MM.1S (cell line): ENCODE data around the gene PRR35.

Experiments used
- DNase-seq: peaks from one replicate; pipeline ENCODE4 v3.0.0-alpha.2; 2015
- H2AFZ ChIP-seq: fragments of 300-600 bp; sonication (generic); 2 replicates; pipeline ENCODE4 v1.6.0; 2016; ENCODE audit warnings: antibody characterized with exemption, low read length
- H3F3A ChIP-seq: fragments of 300-600 bp; sonication (generic); 2 replicates; pipeline ENCODE4 v1.6.1; 2016; ENCODE audit warnings: mild to moderate bottlenecking, antibody characterized with exemption, low read length, moderate library complexity, mixed read lengths; ENCODE audit not compliant: insufficient read depth
- H3K27ac ChIP-seq: fragments of 300-600 bp; sonication (generic); 2 replicates; pipeline ENCODE4 v1.5.1; 2016; ENCODE audit warnings: mild to moderate bottlenecking, low read length
- H3K27me3 ChIP-seq: fragments of 300-600 bp; sonication (generic); replicated peaks from 2 replicates; pipeline ENCODE4 v1.6.0; 2016; ENCODE audit warnings: low read length; ENCODE audit not compliant: insufficient read depth
- H3K36me3 ChIP-seq: fragments of 300-600 bp; sonication (generic); replicated peaks from 2 replicates; pipeline ENCODE4 v1.6.1; 2016; ENCODE audit warnings: mild to moderate bottlenecking, low read length, mixed read lengths; ENCODE audit not compliant: insufficient read depth
- H3K4me1 ChIP-seq: fragments of 300-600 bp; sonication (generic); 2 replicates; pipeline ENCODE4 v1.6.1; 2016; ENCODE audit warnings: low read length, mixed read lengths
- H3K4me2 ChIP-seq: fragments of 300-600 bp; sonication (generic); 2 replicates; pipeline ENCODE4 v1.6.0; 2016; ENCODE audit warnings: low read depth, low read length
- H3K4me3 ChIP-seq: fragments of 300-600 bp; sonication (generic); 2 replicates; pipeline ENCODE4 v1.5.1; 2016; ENCODE audit warnings: low read length, mixed read lengths
- H3K79me2 ChIP-seq: fragments of 300-600 bp; sonication (generic); 2 replicates; pipeline ENCODE4 v1.6.1; 2016; ENCODE audit warnings: mixed run types, low read length, mixed read lengths
- H3K9ac ChIP-seq: fragments of 300-600 bp; sonication (generic); 2 replicates; pipeline ENCODE4 v1.6.1; 2016; ENCODE audit warnings: low read length, mixed read lengths
- H3K9me2 ChIP-seq: fragments of 300-600 bp; sonication (generic); replicated peaks from 2 replicates; pipeline ENCODE4 v1.6.1; 2016; ENCODE audit warnings: mild to moderate bottlenecking, low read length, mixed read lengths; ENCODE audit not compliant: insufficient read depth
- H3K9me3 ChIP-seq: fragments of 300-600 bp; sonication (generic); replicated peaks from 2 replicates; pipeline ENCODE4 v1.6.1; 2016; ENCODE audit warnings: mild to moderate bottlenecking, low read length, mixed read lengths; ENCODE audit not compliant: insufficient read depth
- H4K20me1 ChIP-seq: fragments of 300-600 bp; sonication (generic); 2 replicates; pipeline ENCODE4 v1.6.1; 2016; ENCODE audit warnings: mild to moderate bottlenecking, low read length, moderate library complexity, mixed read lengths; ENCODE audit not compliant: insufficient read depth
- EZH2 ChIP-seq: fragments of 300-600 bp; sonication (generic); optimal IDR thresholded peaks from 2 replicates; pipeline ENCODE3; 2017; ENCODE audit warnings: low read depth, mild to moderate bottlenecking, antibody characterized with exemption, low read length, mixed read lengths
- EZH2phosphoT487 ChIP-seq: fragments of 300-600 bp; sonication (generic); IDR thresholded peaks from 2 replicates; pipeline ENCODE4 v1.6.1; 2018; ENCODE audit warnings: antibody characterized with exemption, low read length
- TF ChIP-seq, protein P1 (sequence below): fragments of 300-600 bp; sonication (generic); IDR thresholded peaks from 2 replicates; pipeline ENCODE4 v1.5.1; 2016; ENCODE audit warnings: antibody characterized with exemption, low read length, mixed read lengths

PRR35 gene

DNA sequence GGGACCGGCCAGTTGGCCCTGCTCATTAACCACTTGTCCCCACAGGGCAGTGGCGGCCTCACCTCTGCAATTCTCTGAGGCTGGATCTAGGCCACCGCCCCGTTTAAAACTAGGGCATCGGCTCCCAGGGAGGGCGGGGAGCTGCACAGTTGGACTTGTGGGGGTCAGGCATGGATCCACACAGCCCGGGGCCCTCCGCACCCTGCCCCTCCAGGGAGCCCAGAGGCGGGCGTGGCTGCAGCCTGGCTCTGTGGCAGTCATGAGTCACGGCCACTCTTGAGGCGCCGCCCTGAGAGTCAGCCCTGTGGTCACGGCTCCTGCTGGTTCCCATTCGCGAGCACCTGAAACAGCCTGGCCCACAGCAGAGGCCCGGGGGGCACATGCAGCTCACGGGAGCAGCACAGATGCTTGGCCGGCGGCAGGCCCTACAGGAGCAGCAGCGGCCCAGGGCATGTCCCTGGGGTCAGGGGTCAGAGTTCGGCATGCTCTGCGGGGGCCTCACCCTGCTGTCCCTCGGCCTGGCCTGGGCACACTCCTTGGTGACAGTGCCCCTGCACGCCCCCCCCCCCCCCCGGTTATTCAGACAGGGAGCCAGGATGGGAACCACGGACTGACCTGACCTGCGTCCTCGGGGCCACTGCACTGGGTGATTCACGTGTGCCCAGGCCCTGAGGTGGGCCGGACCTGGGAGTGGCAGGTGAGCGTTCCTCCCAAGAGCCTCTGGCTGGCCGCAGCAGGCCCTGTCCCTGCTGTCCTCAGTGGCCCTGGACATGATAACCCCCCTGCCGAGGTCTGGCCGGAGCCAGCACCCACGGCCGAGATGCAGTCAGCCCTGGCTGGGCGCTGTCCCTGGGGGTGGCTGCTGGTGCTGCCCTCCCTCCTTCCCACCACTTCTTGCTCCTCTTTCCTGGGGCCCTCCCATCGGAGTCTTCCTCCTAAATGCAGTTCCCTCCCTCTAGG, 24.5 kb upstream of the PRR35 start:
- H4K20me1 ChIP-seq, result no peaks in the 10 kb centered on the region
- H3K4me3 ChIP-seq, result no peak overlapping the region
- H3K27me3 ChIP-seq, result no peaks in the 10 kb centered on the region
- no peaks in the 10 kb centered on the region for H3K4me1 ChIP-seq
- TF ChIP-seq EZH2 (no peak), EZH2phosphoT487 (no peak)
- TF ChIP-seq, protein P1, sequence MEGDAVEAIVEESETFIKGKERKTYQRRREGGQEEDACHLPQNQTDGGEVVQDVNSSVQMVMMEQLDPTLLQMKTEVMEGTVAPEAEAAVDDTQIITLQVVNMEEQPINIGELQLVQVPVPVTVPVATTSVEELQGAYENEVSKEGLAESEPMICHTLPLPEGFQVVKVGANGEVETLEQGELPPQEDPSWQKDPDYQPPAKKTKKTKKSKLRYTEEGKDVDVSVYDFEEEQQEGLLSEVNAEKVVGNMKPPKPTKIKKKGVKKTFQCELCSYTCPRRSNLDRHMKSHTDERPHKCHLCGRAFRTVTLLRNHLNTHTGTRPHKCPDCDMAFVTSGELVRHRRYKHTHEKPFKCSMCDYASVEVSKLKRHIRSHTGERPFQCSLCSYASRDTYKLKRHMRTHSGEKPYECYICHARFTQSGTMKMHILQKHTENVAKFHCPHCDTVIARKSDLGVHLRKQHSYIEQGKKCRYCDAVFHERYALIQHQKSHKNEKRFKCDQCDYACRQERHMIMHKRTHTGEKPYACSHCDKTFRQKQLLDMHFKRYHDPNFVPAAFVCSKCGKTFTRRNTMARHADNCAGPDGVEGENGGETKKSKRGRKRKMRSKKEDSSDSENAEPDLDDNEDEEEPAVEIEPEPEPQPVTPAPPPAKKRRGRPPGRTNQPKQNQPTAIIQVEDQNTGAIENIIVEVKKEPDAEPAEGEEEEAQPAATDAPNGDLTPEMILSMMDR, result no peak
- H3F3A ChIP-seq, result no peaks in the 10 kb centered on the region
- H3K36me3 ChIP-seq, result no peaks in the 10 kb centered on the region
- H3K79me2 ChIP-seq, result peaks cover 94% of the 10 kb centered on the region
- no peaks in the 10 kb centered on the region for H3K9me3 ChIP-seq
- H3K4me2 ChIP-seq, result no peak overlapping the region
- DNase-seq, result no peak
- no peak overlapping the region for H3K27ac ChIP-seq
- no peaks in the 10 kb centered on the region for H3K9me2 ChIP-seq
- H2AFZ ChIP-seq, result no peak overlapping the region
- H3K9ac ChIP-seq, result no peak overlapping the region

DNA sequence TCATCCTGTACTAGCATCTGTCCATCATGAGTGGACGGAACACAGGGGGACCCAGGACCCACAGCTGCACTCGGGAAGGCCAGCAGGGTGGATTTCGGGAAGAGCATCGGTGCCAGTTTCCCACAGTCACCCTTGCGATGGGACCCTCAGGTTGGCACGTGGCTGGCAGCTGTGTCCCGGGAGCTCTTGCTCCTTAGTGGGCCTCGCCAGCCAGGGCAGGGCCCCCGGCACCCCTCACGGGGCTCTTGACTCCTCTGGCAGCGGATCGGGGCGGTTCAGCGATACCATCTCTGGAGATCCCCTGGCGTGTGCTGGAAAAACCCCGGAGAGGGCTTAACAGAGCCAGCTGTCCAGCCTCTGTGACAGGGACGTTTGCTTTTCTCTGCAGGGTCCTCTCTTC, 23.4 kb upstream of the PRR35 start:
- Histone ChIP-seq H3K9ac (no peak overlapping the region), H3K4me1 (no peaks in the 10 kb centered on the region), H3K27me3 (no peaks in the 10 kb centered on the region), H4K20me1 (no peaks in the 10 kb centered on the region), H2AFZ (no peak overlapping the region), H3K79me2 (peaks cover 94% of the 10 kb centered on the region), H3F3A (no peaks in the 10 kb centered on the region), H3K27ac (no peak overlapping the region), H3K9me2 (no peaks in the 10 kb centered on the region), H3K4me3 (no peak overlapping the region), H3K36me3 (no peaks in the 10 kb centered on the region), H3K4me2 (no peak overlapping the region), H3K9me3 (no peaks in the 10 kb centered on the region)
- TF ChIP-seq EZH2 (no peak), EZH2phosphoT487 (no peak)
- TF ChIP-seq, protein P1, result no peak
- DNase-seq, result no peak

DNA sequence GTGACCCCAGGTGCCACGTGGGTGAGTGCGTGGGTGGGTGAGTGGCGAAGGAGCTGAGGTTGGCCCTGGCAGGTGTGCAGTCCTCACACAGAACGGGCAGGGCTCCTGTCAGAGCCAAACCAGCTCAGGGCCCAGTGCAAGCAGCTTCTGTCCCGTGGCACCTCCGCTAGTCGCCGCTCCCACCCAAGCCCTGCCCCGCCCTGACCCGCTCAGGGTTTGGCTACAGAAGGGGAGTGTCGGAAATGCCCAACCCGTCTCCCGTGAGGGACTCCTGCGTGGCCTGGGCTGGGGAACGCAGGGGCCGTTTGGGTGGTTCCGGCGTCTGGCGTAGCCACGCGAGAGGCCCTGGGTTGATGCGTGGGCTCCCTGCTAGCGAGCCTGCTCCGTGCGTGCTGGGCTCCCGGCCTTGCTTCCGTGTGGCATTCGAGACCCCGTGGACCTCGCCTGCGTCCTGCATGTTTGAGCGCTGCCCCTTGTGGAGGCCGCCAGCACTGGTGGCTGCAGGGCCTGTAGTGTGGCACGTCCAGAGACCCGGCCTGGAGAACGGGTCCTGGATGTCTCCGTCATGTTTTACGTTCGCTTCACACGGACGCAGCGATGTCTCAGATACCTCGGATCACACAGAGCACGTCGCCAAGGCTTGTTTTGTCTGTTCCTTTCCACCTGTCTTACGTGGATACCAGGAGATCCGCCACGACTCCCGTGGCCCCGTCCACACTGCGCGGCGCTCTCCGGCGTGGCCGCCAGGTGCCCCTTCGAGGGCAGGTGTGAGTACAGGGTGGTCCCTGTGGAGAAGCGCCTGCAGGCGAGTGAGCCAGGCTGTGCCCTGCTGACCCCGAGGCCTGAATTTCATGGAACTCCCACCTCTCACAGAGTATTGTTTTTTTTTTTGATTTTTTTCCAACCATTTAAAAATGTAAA, 22.5 kb upstream of the PRR35 start:
- no peaks in the 10 kb centered on the region for H3K27me3 ChIP-seq
- H3K9me2 ChIP-seq, result no peaks in the 10 kb centered on the region
- H3K4me2 ChIP-seq, result no peak overlapping the region
- no peak overlapping the region for H2AFZ ChIP-seq
- H3K79me2 ChIP-seq, result peaks cover 93% of the 10 kb centered on the region
- H3F3A ChIP-seq, result no peaks in the 10 kb centered on the region
- H3K9me3 ChIP-seq, result no peaks in the 10 kb centered on the region
- no peak overlapping the region for H3K27ac ChIP-seq
- no peaks in the 10 kb centered on the region for H3K36me3 ChIP-seq
- H4K20me1 ChIP-seq, result no peaks in the 10 kb centered on the region
- no peak for TF ChIP-seq EZH2
- TF ChIP-seq, protein P1, result no peak
- no peak for TF ChIP-seq EZH2phosphoT487
- no peak overlapping the region for H3K9ac ChIP-seq
- no peak for DNase-seq
- no peaks in the 10 kb centered on the region for H3K4me1 ChIP-seq
- no peak overlapping the region for H3K4me3 ChIP-seq
